H9 (cell line): ENCODE measurements around the gene CRISP2. TPM values are rescaled to one million over a fixed set of nuclear protein-coding genes. Genes with fewer than 3 reads are reported as not detected.

Experiments used
- DNase-seq: peaks from one replicate; pipeline ENCODE4 v3.0.0-alpha.2; 2017
- H2AFZ ChIP-seq: one replicate; pipeline ENCODE4 v1.6.1; 2013; ENCODE audit warnings: mild to moderate bottlenecking, low read length, control low read depth, moderate library complexity
- H2AK5ac ChIP-seq: 2 replicates; pipeline ENCODE4 v1.6.1; 2013; ENCODE audit warnings: low read length, control low read depth, mixed read lengths; ENCODE audit not compliant: insufficient read length
- H2BK120ac ChIP-seq: one replicate; pipeline ENCODE4 v1.6.1; 2013; ENCODE audit warnings: low read depth, mild to moderate bottlenecking, low read length, control low read depth, inconsistent platforms; ENCODE audit not compliant: poor library complexity, severe bottlenecking
- H2BK12ac ChIP-seq: 2 replicates; pipeline ENCODE4 v1.6.1; 2013; ENCODE audit warnings: low read length, control low read depth, mixed read lengths, low read depth; ENCODE audit not compliant: insufficient read length
- H2BK15ac ChIP-seq: 2 replicates; pipeline ENCODE4 v1.6.1; 2013; ENCODE audit warnings: low read depth, low read length, control low read depth
- H2BK20ac ChIP-seq: one replicate; pipeline ENCODE4 v1.6.1; 2013; ENCODE audit warnings: low read depth, mild to moderate bottlenecking, low read length, control low read depth, inconsistent platforms; ENCODE audit not compliant: poor library complexity, severe bottlenecking
- H2BK5ac ChIP-seq: 2 replicates; pipeline ENCODE4 v1.6.1; 2013; ENCODE audit warnings: low read length, control low read depth, mixed read lengths; ENCODE audit not compliant: insufficient read length
- H3K14ac ChIP-seq: 2 replicates; pipeline ENCODE4 v1.6.1; 2013; ENCODE audit warnings: low read length, control low read depth; ENCODE audit not compliant: insufficient read depth
- H3K18ac ChIP-seq: 2 replicates; pipeline ENCODE4 v1.6.1; 2013; ENCODE audit warnings: low read depth, mild to moderate bottlenecking, mixed read lengths, low read length, control low read depth; ENCODE audit not compliant: insufficient read length
- H3K23ac ChIP-seq: 2 replicates; pipeline ENCODE4 v1.6.1; 2013; ENCODE audit warnings: low read length, control low read depth, mixed read lengths, low read depth; ENCODE audit not compliant: insufficient read length
- H3K23me2 ChIP-seq: 2 replicates; pipeline ENCODE4 v1.6.1; 2013; ENCODE audit warnings: low read depth, mild to moderate bottlenecking, mixed read lengths, low read length, control low read depth; ENCODE audit not compliant: insufficient read length, poor library complexity, severe bottlenecking
- H3K27ac ChIP-seq: 2 replicates; pipeline ENCODE4 v1.5.1; 2013; ENCODE audit warnings: low read length, control low read depth, mixed read lengths, low read depth; ENCODE audit not compliant: insufficient read length
- H3K27me3 ChIP-seq: 2 replicates; pipeline ENCODE4 v1.6.1; 2013; ENCODE audit warnings: low read length, control low read depth, inconsistent platforms; ENCODE audit not compliant: insufficient read depth
- H3K4ac ChIP-seq: 2 replicates; pipeline ENCODE4 v1.6.1; 2013; ENCODE audit warnings: low read depth, mild to moderate bottlenecking, control low read depth, inconsistent platforms, low read length, moderate library complexity
- H3K4me1 ChIP-seq: 2 replicates; pipeline ENCODE4 v1.6.1; 2013; ENCODE audit warnings: low read length, control low read depth, inconsistent platforms; ENCODE audit not compliant: insufficient read depth
- H3K4me2 ChIP-seq: 2 replicates; pipeline ENCODE4 v1.6.1; 2013; ENCODE audit warnings: low read length, control low read depth, mixed read lengths; ENCODE audit not compliant: insufficient read length, insufficient read depth
- H3K56ac ChIP-seq: 2 replicates; pipeline ENCODE4 v1.6.1; 2013; ENCODE audit warnings: low read depth, mild to moderate bottlenecking, mixed read lengths, low read length, control low read depth; ENCODE audit not compliant: insufficient read length
- H3K79me1 ChIP-seq: 2 replicates; pipeline ENCODE4 v1.6.1; 2013; ENCODE audit warnings: low read depth, mild to moderate bottlenecking, moderate library complexity, low read length, control low read depth, inconsistent platforms; ENCODE audit not compliant: insufficient read depth, poor library complexity, severe bottlenecking
- H3K79me2 ChIP-seq: 2 replicates; pipeline ENCODE4 v1.6.1; 2013; ENCODE audit warnings: low read length, control low read depth, inconsistent platforms; ENCODE audit not compliant: insufficient read depth
- H3K9ac ChIP-seq: 2 replicates; pipeline ENCODE4 v1.6.1; 2013; ENCODE audit warnings: low read length, control low read depth, mixed read lengths; ENCODE audit not compliant: insufficient read length; ENCODE audit errors: extremely low read depth
- H3K9me3 ChIP-seq: one replicate; pipeline ENCODE4 v1.6.1; 2013; ENCODE audit warnings: low read depth, low read length, inconsistent platforms; ENCODE audit not compliant: control insufficient read depth
- H3T11ph ChIP-seq: one replicate; pipeline ENCODE4 v1.6.1; 2013; ENCODE audit warnings: mild to moderate bottlenecking, low read length, control low read depth, inconsistent platforms
- H4K20me1 ChIP-seq: one replicate; pipeline ENCODE4 v1.6.1; 2013; ENCODE audit not compliant: control insufficient read depth, insufficient read length, insufficient read depth
- H4K5ac ChIP-seq: 2 replicates; pipeline ENCODE4 v1.6.1; 2013; ENCODE audit warnings: low read depth, mild to moderate bottlenecking, mixed read lengths, low read length, control low read depth; ENCODE audit not compliant: insufficient read length
- H4K8ac ChIP-seq: replicated peaks from 2 replicates; pipeline ENCODE4 v1.6.1; 2013; ENCODE audit warnings: low read length, control low read depth, mixed read lengths, low read depth; ENCODE audit not compliant: insufficient read length
- H4K91ac ChIP-seq: 2 replicates; pipeline ENCODE4 v1.6.1; 2013; ENCODE audit warnings: low read depth, mild to moderate bottlenecking, moderate library complexity, mixed read lengths, low read length, control low read depth; ENCODE audit not compliant: insufficient read length
- H3K27ac Mint-ChIP-seq, 3 experiments: 2 replicates in 2 of 3; 3 replicates in 1 of 3; pipeline ENCODE4 v1.8.0; 2020 to 2021; ENCODE audit warnings: mixed read lengths in 3 of 3, mild to moderate bottlenecking in 1 of 3, moderate library complexity in 1 of 3
- H3K27me3 Mint-ChIP-seq: 2 replicates; pipeline ENCODE4 v1.8.0; 2021; ENCODE audit warnings: low read depth, mild to moderate bottlenecking, moderate library complexity, mixed read lengths
- H3K36me3 Mint-ChIP-seq, 3 experiments: 2 replicates in 2 of 3; 3 replicates in 1 of 3; pipeline ENCODE4 v1.8.0; 2020 to 2021; ENCODE audit warnings: low read depth in 3 of 3, mixed read lengths in 3 of 3; ENCODE audit not compliant: insufficient read depth in 1 of 3
- H3K4me1 Mint-ChIP-seq, 2 experiments: 2 replicates each; pipeline ENCODE4 v1.8.0; 2020; ENCODE audit warnings: mixed read lengths in 2 of 2
- H3K4me3 Mint-ChIP-seq, 2 experiments: 2 replicates in 1 of 2; 3 replicates in 1 of 2; pipeline ENCODE4 v1.8.0; 2020 to 2021; ENCODE audit warnings: mild to moderate bottlenecking in 2 of 2, mixed read lengths in 2 of 2, moderate library complexity in 1 of 2
- H3K9me3 Mint-ChIP-seq, 2 experiments: 2 replicates in 1 of 2; 3 replicates in 1 of 2; pipeline ENCODE4 v1.8.0; 2020; ENCODE audit warnings: mild to moderate bottlenecking in 2 of 2, mixed read lengths in 2 of 2, moderate library complexity in 1 of 2
- WGBS: extraction: QIAGEN DNeasy Blood & Tissue Kit; methylation state at CpG from one replicate; pipeline ENCODE4 v1.1.7; 2013; ENCODE audit warnings: missing lambda C conversion rate, low lambda C conversion rate, mixed read lengths; ENCODE audit not compliant: insufficient read length; ENCODE audit errors: extremely low coverage; 5-methylcytosine and 5-hydroxymethylcytosine counted together
- total RNA-seq: library from RNA; stranded (reverse); gene quantifications from 2 replicates; pipeline ENCODE4 v1.2.1, GENCODE V29; 2021
- TF ChIP-seq, protein P1 (sequence below): fragments of 200-600 bp; sonication (generic); conservative IDR thresholded peaks from 3 replicates; pipeline ENCODE4 v1.8.0; 2021; ENCODE audit warnings: antibody characterized with exemption, mild to moderate bottlenecking

CRISP2 gene
- total RNA-seq, 1 experiment from 2014 or later: not detected

GRCh38 chr6:49692534-49692933, 20.8 kb downstream of the CRISP2 start:
- Histone ChIP-seq H2BK5ac (no peak overlapping the region), H3K23ac (no peak overlapping the region), H2BK12ac (no peak overlapping the region), H3K18ac (no peak overlapping the region), H3K9me3 (no peaks in the 10 kb centered on the region), H3K14ac (no peak overlapping the region), H4K8ac (no peak overlapping the region), H2AFZ (no peak overlapping the region), H2BK120ac (no peak overlapping the region), H3T11ph (no peak overlapping the region), H3K4ac (no peak overlapping the region), H2BK20ac (no peak overlapping the region), H4K5ac (no peak overlapping the region), H3K79me1 (no peaks in the 10 kb centered on the region), H3K27me3 (no peaks in the 10 kb centered on the region), H3K56ac (no peak overlapping the region), H3K4me1 (no peaks in the 10 kb centered on the region), H3K27ac (no peak overlapping the region), H3K79me2 (no peaks in the 10 kb centered on the region), H3K23me2 (no peaks in the 10 kb centered on the region), H3K4me2 (no peak overlapping the region), H3K9ac (no peak overlapping the region), H4K91ac (no peak overlapping the region), H2AK5ac (no peak overlapping the region), H2BK15ac (no peak overlapping the region), H4K20me1 (no peaks in the 10 kb centered on the region)
- WGBS: no CpG with 5 or more reads among the region's 2 CpGs
- DNase-seq: no peak
- H3K27ac Mint-ChIP-seq: no peak overlapping the region
- peaks cover 5% of the 10 kb centered on the region in 2 experiments; a peak in 3 of 4 replicates for H3K4me1 Mint-ChIP-seq
- H3K4me3 Mint-ChIP-seq: no peak overlapping the region
- no peaks in the 10 kb centered on the region for H3K27me3 Mint-ChIP-seq
- TF ChIP-seq, protein P1, sequence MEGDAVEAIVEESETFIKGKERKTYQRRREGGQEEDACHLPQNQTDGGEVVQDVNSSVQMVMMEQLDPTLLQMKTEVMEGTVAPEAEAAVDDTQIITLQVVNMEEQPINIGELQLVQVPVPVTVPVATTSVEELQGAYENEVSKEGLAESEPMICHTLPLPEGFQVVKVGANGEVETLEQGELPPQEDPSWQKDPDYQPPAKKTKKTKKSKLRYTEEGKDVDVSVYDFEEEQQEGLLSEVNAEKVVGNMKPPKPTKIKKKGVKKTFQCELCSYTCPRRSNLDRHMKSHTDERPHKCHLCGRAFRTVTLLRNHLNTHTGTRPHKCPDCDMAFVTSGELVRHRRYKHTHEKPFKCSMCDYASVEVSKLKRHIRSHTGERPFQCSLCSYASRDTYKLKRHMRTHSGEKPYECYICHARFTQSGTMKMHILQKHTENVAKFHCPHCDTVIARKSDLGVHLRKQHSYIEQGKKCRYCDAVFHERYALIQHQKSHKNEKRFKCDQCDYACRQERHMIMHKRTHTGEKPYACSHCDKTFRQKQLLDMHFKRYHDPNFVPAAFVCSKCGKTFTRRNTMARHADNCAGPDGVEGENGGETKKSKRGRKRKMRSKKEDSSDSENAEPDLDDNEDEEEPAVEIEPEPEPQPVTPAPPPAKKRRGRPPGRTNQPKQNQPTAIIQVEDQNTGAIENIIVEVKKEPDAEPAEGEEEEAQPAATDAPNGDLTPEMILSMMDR: no peak
- no peaks in the 10 kb centered on the region; a peak in 1 of 7 replicates for H3K36me3 Mint-ChIP-seq
- peaks cover 0 to 8% of the 10 kb centered on the region in 2 experiments; a peak in 4 of 5 replicates for H3K9me3 Mint-ChIP-seq
